PC-3 (cell line): ENCODE results near the gene TBCC.

Experiments
- EZH2 ChIP-seq: fragments of 300-600 bp; sonication (generic); IDR thresholded peaks from one replicate; pipeline ENCODE4 v1.6.1; 2017; ENCODE audit warnings: antibody characterized with exemption, mild to moderate bottlenecking, low read length; ENCODE audit not compliant: unreplicated experiment
- EZH2phosphoT487 ChIP-seq: fragments of 300-600 bp; sonication (generic); IDR thresholded peaks from 2 replicates; pipeline ENCODE4 v1.6.1; 2018; ENCODE audit warnings: mild to moderate bottlenecking, antibody characterized with exemption, low read length, borderline replicate concordance
- TF ChIP-seq, protein P1 (sequence below): fragments of 300-600 bp; sonication (generic); conservative IDR thresholded peaks from 2 replicates; pipeline ENCODE4 v1.5.1; 2017; ENCODE audit warnings: antibody characterized with exemption, low read depth, mild to moderate bottlenecking, low read length

DNA sequence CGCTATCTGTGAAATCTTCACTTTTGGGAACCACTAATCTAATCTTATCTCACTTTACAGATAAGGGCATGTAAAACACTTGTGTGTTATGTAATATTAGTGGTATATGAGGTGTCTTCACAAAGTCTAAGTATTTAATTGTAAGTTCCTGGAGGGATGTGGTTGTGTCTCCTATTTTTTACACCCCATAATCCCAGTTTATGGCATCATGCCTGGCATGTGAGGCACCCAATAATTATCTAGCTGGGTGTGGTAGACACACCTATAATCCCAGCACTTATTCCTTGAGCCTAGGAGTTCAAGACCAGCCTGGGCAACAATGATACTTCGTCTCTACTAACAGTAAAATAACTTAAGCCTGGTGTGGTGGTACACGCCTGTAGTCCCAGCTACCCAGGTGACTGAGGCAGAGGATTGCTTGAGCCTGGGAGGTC, 16.5 kb upstream of the TBCC start:
- TF ChIP-seq, protein P1, sequence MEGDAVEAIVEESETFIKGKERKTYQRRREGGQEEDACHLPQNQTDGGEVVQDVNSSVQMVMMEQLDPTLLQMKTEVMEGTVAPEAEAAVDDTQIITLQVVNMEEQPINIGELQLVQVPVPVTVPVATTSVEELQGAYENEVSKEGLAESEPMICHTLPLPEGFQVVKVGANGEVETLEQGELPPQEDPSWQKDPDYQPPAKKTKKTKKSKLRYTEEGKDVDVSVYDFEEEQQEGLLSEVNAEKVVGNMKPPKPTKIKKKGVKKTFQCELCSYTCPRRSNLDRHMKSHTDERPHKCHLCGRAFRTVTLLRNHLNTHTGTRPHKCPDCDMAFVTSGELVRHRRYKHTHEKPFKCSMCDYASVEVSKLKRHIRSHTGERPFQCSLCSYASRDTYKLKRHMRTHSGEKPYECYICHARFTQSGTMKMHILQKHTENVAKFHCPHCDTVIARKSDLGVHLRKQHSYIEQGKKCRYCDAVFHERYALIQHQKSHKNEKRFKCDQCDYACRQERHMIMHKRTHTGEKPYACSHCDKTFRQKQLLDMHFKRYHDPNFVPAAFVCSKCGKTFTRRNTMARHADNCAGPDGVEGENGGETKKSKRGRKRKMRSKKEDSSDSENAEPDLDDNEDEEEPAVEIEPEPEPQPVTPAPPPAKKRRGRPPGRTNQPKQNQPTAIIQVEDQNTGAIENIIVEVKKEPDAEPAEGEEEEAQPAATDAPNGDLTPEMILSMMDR = no peak
- TF ChIP-seq EZH2 = no peak
- TF ChIP-seq EZH2phosphoT487 = no peak
